OCI-LY1 (cell line): Measurements from ENCODE around the gene POU2F1.

Source experiments
- EZH2 ChIP-seq: fragments of 200-600 bp; sonication (generic), shearing (Covaris generic); IDR thresholded peaks from 2 replicates; pipeline ENCODE4 v1.8.0; 2017; ENCODE audit warnings: borderline replicate concordance, mixed run types, mild to moderate bottlenecking, antibody characterized with exemption, low read length, moderate library complexity, mixed read lengths
- TF ChIP-seq, protein P1 (sequence below): fragments of 200-600 bp; sonication (generic), shearing (Covaris generic); IDR thresholded peaks from 2 replicates; pipeline ENCODE4 v1.5.1; 2017; ENCODE audit warnings: mild to moderate bottlenecking, antibody characterized with exemption, low read length, moderate library complexity, mixed read lengths

DNA sequence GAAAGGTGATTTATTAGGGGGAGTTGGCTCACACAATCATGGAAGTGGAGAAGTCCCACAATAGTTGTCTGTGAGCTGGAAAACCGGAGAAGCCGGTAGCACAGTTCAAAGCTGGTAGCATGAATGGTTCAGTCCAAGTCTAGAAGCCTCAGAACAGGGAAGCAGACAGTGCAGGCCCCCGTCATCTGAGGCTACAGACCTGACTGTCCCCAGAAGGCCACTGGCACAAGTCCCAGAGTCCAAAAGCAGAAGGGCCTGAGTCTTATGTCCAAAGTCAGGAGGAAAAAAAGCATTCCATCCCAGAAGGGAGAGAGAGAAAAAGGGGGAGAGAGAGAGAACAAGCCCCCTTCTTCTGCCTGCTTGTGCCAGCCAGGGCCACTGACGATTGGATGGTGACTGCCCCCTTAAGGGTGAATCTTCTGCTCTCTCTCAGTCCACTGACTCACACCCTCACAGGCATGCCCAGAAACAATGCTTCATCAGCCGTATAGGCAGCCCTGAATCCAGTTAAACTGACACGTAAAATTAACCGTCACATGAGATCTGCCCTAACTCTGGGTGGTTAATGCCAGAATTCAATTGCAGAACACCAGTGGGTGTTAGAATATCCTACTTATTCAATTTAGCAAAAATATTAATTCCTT lies 49.3 kb upstream of the POU2F1 start:
- TF ChIP-seq, protein P1, sequence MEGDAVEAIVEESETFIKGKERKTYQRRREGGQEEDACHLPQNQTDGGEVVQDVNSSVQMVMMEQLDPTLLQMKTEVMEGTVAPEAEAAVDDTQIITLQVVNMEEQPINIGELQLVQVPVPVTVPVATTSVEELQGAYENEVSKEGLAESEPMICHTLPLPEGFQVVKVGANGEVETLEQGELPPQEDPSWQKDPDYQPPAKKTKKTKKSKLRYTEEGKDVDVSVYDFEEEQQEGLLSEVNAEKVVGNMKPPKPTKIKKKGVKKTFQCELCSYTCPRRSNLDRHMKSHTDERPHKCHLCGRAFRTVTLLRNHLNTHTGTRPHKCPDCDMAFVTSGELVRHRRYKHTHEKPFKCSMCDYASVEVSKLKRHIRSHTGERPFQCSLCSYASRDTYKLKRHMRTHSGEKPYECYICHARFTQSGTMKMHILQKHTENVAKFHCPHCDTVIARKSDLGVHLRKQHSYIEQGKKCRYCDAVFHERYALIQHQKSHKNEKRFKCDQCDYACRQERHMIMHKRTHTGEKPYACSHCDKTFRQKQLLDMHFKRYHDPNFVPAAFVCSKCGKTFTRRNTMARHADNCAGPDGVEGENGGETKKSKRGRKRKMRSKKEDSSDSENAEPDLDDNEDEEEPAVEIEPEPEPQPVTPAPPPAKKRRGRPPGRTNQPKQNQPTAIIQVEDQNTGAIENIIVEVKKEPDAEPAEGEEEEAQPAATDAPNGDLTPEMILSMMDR: no peak
- TF ChIP-seq EZH2: no peak
